IMR-90 (cell line): ENCODE results near the gene CGB5. TPM values are rescaled to one million over a fixed set of nuclear protein-coding genes. Genes with fewer than 3 reads are reported as not detected.
"Not testable (repeated sequence)": the region's sequence is repeated elsewhere in the genome, so short reads cannot be mapped to it uniquely, and the experiment has no call there.

Experiments
- ATAC-seq: fragments of 200-7000 bp; cut with Tn5 transposase; 2 replicates; pipeline ENCODE4 v1.9.1; 2020; ENCODE audit warnings: low read depth, mild to moderate bottlenecking, moderate library complexity
- BruUV-seq: library from RNA; stranded (reverse); fragments of 400-500 nt; replicated peaks from 2 replicates; lab custom pipeline; 2021; lab: Mats Ljungman, UMichigan
- CTCF ChIA-PET: fragments of 300-600 bp; formaldehyde crosslinking; extraction: SDS; loops from one replicate; lab custom pipeline; 2021; ENCODE audit warnings: antibody characterized with exemption; lab: Yijun Ruan, JAX
- POLR2A ChIA-PET: fragments of 300-600 bp; sonication (Branson Sonifier 250); formaldehyde crosslinking; loops from one replicate; lab custom pipeline; 2022; ENCODE audit warnings: antibody characterized with exemption; ENCODE audit not compliant: unreplicated experiment; lab: Charles Lee
- DNase-seq: peaks from one replicate; pipeline ENCODE4 v3.0.0; 2013
- H2AFZ ChIP-seq: replicated peaks from 2 replicates; pipeline ENCODE3; 2013; ENCODE audit warnings: low read length, mild to moderate bottlenecking; ENCODE audit not compliant: poor library complexity
- H2AK5ac ChIP-seq: 2 replicates; pipeline ENCODE4 v1.6.1; 2013; ENCODE audit warnings: low read depth, low read length, inconsistent platforms
- H2AK9ac ChIP-seq: replicated peaks from 2 replicates; pipeline ENCODE3; 2013; ENCODE audit warnings: mild to moderate bottlenecking, low read depth, low read length, moderate library complexity; ENCODE audit not compliant: poor library complexity
- H2BK120ac ChIP-seq: 2 replicates; pipeline ENCODE4 v1.6.1; 2013; ENCODE audit warnings: low read depth, low read length, inconsistent platforms
- H2BK15ac ChIP-seq: 3 replicates; pipeline ENCODE4 v1.6.1; 2013; ENCODE audit warnings: low read depth, low read length, inconsistent platforms
- H2BK20ac ChIP-seq: 2 replicates; pipeline ENCODE4 v1.6.1; 2013; ENCODE audit warnings: low read depth, mild to moderate bottlenecking, inconsistent platforms, low read length, moderate library complexity
- H2BK5ac ChIP-seq: 2 replicates; pipeline ENCODE4 v1.6.1; 2013; ENCODE audit warnings: mild to moderate bottlenecking, low read depth, low read length, inconsistent platforms; ENCODE audit not compliant: poor library complexity, severe bottlenecking
- H3K14ac ChIP-seq: replicated peaks from 2 replicates; pipeline ENCODE4 v1.6.1; 2013; ENCODE audit warnings: low read depth, low read length, inconsistent platforms
- H3K18ac ChIP-seq: 2 replicates; pipeline ENCODE4 v1.6.1; 2013; ENCODE audit warnings: low read depth, low read length, control low read depth
- H3K23ac ChIP-seq: 2 replicates; pipeline ENCODE4 v1.6.1; 2013; ENCODE audit warnings: low read depth, low read length, inconsistent platforms
- H3K27ac ChIP-seq: 2 replicates; pipeline ENCODE4 v1.5.1; 2013; ENCODE audit warnings: mild to moderate bottlenecking, control low read depth, low read length; ENCODE audit not compliant: insufficient read depth
- H3K27me3 ChIP-seq: 2 replicates; pipeline ENCODE4 v1.6.1; 2013; ENCODE audit warnings: low read length; ENCODE audit not compliant: control insufficient read depth, insufficient read depth
- H3K36me3 ChIP-seq: 2 replicates; pipeline ENCODE4 v1.6.1; 2013; ENCODE audit warnings: low read length, mixed read lengths; ENCODE audit not compliant: control insufficient read depth, insufficient read depth
- H3K4ac ChIP-seq: 2 replicates; pipeline ENCODE4 v1.6.1; 2013; ENCODE audit warnings: low read depth, low read length, inconsistent platforms
- H3K4me1 ChIP-seq: 2 replicates; pipeline ENCODE4 v1.6.1; 2013; ENCODE audit warnings: low read length, mixed read lengths; ENCODE audit not compliant: control insufficient read depth, insufficient read depth
- H3K4me2 ChIP-seq: 2 replicates; pipeline ENCODE4 v1.6.1; 2013; ENCODE audit warnings: low read depth, mild to moderate bottlenecking, control low read depth, low read length, moderate library complexity
- H3K4me3 ChIP-seq: 2 replicates; pipeline ENCODE4 v1.5.1; 2013; ENCODE audit warnings: low read depth, mild to moderate bottlenecking, control low read depth, low read length, moderate library complexity; ENCODE audit not compliant: insufficient read depth
- H3K56ac ChIP-seq: 2 replicates; pipeline ENCODE4 v1.6.1; 2013; ENCODE audit warnings: low read length, inconsistent platforms; ENCODE audit not compliant: insufficient read depth; ENCODE audit errors: extremely low read depth
- H3K79me1 ChIP-seq, 2 experiments: 2 replicates each; pipeline ENCODE4 v1.6.1; 2013; ENCODE audit warnings: low read length in 2 of 2, inconsistent platforms in 1 of 2, low read depth in 1 of 2
- H3K9ac ChIP-seq: 2 replicates; pipeline ENCODE4 v1.6.1; 2013; ENCODE audit warnings: low read depth, low read length, control low read depth
- H3K9me1 ChIP-seq: 2 replicates; pipeline ENCODE4 v1.6.1; 2013; ENCODE audit warnings: low read length, inconsistent platforms; ENCODE audit not compliant: insufficient read depth
- H3K9me3 ChIP-seq: 2 replicates; pipeline ENCODE4 v1.6.1; 2013; ENCODE audit warnings: low read length; ENCODE audit not compliant: control insufficient read depth, insufficient read depth
- H4K20me1 ChIP-seq: 2 replicates; pipeline ENCODE4 v1.6.1; 2013; ENCODE audit warnings: low read length, inconsistent platforms; ENCODE audit not compliant: insufficient read depth
- H4K5ac ChIP-seq: 2 replicates; pipeline ENCODE4 v1.6.1; 2013; ENCODE audit warnings: mild to moderate bottlenecking, low read depth, low read length, control low read depth
- H4K8ac ChIP-seq, 2 experiments: 2 replicates each; pipeline ENCODE4 v1.6.1; 2013; ENCODE audit warnings: low read depth in 2 of 2, low read length in 2 of 2, control low read depth in 1 of 2, inconsistent platforms in 1 of 2
- H4K91ac ChIP-seq: 2 replicates; pipeline ENCODE4 v1.6.1; 2013; ENCODE audit warnings: low read depth, low read length, inconsistent platforms; ENCODE audit not compliant: insufficient read depth
- whole genome bisulfite sequencing, 2 experiments: methylation state at CpG; one replicate each; pipeline versions ENCODE4 v1.1.5 to v1.1.7; 2013; ENCODE audit warnings: missing lambda C conversion rate in 2 of 2; ENCODE audit not compliant: insufficient read length in 1 of 2; ENCODE audit errors: extremely low coverage in 2 of 2; 5-methylcytosine and 5-hydroxymethylcytosine counted together
- dilution Hi-C: fragments of 300-500 bp; cut with HindIII; formaldehyde crosslinking; loops from one replicate; pipeline ENCODE4 v1.14.3; 2018; ENCODE audit warnings: low sequenced_read_pairs; ENCODE audit not compliant: unreplicated experiment
- in situ Hi-C: fragments of 300-500 bp; cut with MboI; formaldehyde crosslinking; loops from 3 replicates; pipeline ENCODE4 v1.14.3; 2019; ENCODE audit warnings: low sequenced_read_pairs, inconsistent platforms, mixed read lengths
- intact Hi-C: fragments of 100-400 bp; cut with micrococcal nuclease; formaldehyde crosslinking; loops from 2 replicates; pipeline ENCODE4 v1.10.0; 2022
- polyA plus RNA-seq, 3 experiments: library from polyadenylated mRNA; depleted of rRNA; stranded (reverse); fragments of >200 nt; gene quantifications; 2 replicates each; pipeline ENCODE4 v1.2.3, GENCODE V29; 2012; ENCODE audit warnings: low replicate concordance in 1 of 3
- total RNA-seq: library from RNA; depleted of rRNA; stranded (reverse); fragments of >200 nt; gene quantifications from 2 replicates; pipeline ENCODE4 v1.2.3, GENCODE V29; 2012

The CGB5 gene
- total and polyA plus RNA-seq, 2 of the 4 experiments (the other 2 are of a cell fraction), result not detected

DNA sequence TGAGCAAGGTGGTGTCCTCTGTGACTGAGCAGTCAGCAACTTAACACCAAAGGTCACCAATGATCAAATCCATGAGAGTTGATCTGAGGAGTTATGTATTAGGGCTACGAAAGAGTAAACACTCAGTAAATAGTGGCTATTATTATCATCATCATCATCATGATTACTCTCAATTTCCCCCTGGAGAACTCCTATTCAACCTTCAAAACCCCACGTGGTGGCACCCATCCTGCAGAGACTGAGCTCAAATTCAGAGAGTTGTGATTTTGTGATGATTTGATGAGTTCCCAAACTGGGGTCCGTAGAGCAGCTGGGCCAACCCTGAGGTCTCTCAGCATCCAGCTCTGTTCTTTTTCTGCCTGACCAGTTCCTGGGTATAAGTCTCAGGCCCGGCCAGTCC, 6.2 kb downstream of the CGB5 start:
- H2BK5ac ChIP-seq, BruUV-seq, H2BK120ac ChIP-seq, H3K4me2 ChIP-seq, H2AK9ac ChIP-seq, H3K23ac ChIP-seq, dilution Hi-C loops, H4K91ac ChIP-seq, H3K36me3 ChIP-seq, H2BK15ac ChIP-seq, H3K27me3 ChIP-seq, H3K9me3 ChIP-seq, H3K9ac ChIP-seq, H3K4ac ChIP-seq, POLR2A ChIA-PET, H3K14ac ChIP-seq, H3K4me1 ChIP-seq, H3K56ac ChIP-seq, H4K8ac ChIP-seq, H2BK20ac ChIP-seq, H3K27ac ChIP-seq, in situ Hi-C loops, H4K5ac ChIP-seq, H3K9me1 ChIP-seq, intact Hi-C loops, CTCF ChIA-PET, ATAC-seq, DNase-seq, H3K18ac ChIP-seq, H2AK5ac ChIP-seq, H2AFZ ChIP-seq, H3K4me3 ChIP-seq, H4K20me1 ChIP-seq, H3K79me1 ChIP-seq: not testable (repeated sequence)
- WGBS, 2 experiments, result no CpG with 5 or more reads among the region's 4 CpGs
